WERI-Rb-1 (cell line): ENCODE results near the gene ZNF511.

ENCODE experiments used
- DNase-seq: peaks from one replicate; pipeline ENCODE4 v3.0.0-alpha.2; 2020
- H3K27ac ChIP-seq: fragments of 250-450 bp; sonication (Bioruptor Pico); 2 replicates; pipeline ENCODE4 v1.5.1; 2020; ENCODE audit warnings: mild to moderate bottlenecking, moderate library complexity
- H3K27me3 ChIP-seq: fragments of 250-450 bp; sonication (Bioruptor Pico); 2 replicates; pipeline ENCODE4 v1.5.1; 2021; ENCODE audit warnings: mild to moderate bottlenecking, low read depth, moderate library complexity; ENCODE audit not compliant: insufficient read depth, severe bottlenecking
- H3K36me3 ChIP-seq: fragments of 250-450 bp; sonication (Bioruptor Pico); 2 replicates; pipeline ENCODE4 v1.5.1; 2020; ENCODE audit warnings: mild to moderate bottlenecking, moderate library complexity
- H3K4me3 ChIP-seq: 2 replicates; pipeline ENCODE4 v1.5.1; 2011; ENCODE audit warnings: low read depth, mild to moderate bottlenecking, control low read depth, low read length
- H3K9me3 ChIP-seq: fragments of 250-450 bp; sonication (Bioruptor Pico); 2 replicates; pipeline ENCODE4 v1.5.1; 2021; ENCODE audit warnings: mild to moderate bottlenecking, moderate library complexity; ENCODE audit not compliant: severe bottlenecking
- CTCF ChIP-seq: IDR thresholded peaks from 2 replicates; pipeline ENCODE4 v1.5.1; 2011; ENCODE audit warnings: low read depth, mild to moderate bottlenecking, control low read depth, inconsistent platforms, low read length

The ZNF511 gene

DNA sequence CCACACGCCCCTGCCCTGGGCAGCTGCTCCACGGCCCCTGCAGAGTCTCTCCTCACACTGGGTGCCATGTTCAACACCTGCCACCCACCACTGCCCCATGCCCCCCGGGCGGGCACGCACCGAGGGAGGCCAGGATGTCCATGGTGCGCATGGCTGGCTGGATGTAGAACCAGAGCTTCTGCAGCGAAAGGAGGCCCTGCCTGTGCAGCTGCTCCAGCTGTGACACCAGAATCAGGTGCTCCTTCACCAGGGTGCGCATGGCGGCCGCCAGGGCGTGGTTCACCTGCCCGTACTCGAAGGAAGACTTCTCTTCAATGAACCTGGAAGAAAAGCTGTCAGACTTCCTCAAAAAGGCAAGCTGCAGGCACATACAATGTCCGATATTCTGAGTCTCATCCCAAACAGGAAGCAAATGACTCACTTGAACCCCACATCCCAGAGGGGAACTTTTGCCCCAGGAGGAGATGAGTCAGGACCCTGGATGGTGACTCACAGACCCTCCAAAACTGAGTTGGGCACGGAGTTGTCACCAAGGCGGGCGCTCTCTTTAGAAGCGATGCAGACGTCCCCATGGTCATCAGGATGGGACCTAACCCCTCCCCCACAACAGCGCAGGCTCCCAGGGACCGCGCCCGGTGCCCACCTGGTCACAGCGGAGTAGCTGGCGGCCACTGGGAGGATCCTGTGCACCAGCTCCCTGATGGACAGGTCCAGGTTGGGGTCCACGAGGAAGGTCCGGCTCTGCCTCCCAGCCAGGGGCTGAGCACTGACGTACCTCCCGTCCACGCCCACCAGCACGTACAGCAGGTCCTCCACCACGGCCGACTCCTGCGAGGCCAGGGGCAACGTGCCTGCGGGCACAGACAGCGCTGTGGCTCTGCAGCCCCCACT is 15.6 kb upstream of the ZNF511 start:
- no peak for TF ChIP-seq CTCF
- Histone ChIP-seq H3K36me3 (peaks cover 56% of the 10 kb centered on the region), H3K9me3 (no peaks in the 10 kb centered on the region), H3K27me3 (no peaks in the 10 kb centered on the region), H3K27ac (no peak overlapping the region), H3K4me3 (no peak overlapping the region)
- DNase-seq = no peak

GRCh38 chr10:133293810-133294119 is 14.9 kb upstream of the ZNF511 start:
- Histone ChIP-seq H3K27ac (no peak overlapping the region), H3K4me3 (no peak overlapping the region), H3K9me3 (no peaks in the 10 kb centered on the region), H3K27me3 (no peaks in the 10 kb centered on the region), H3K36me3 (peaks cover 58% of the 10 kb centered on the region)
- TF ChIP-seq CTCF = no peak
- DNase-seq = no peak

DNA sequence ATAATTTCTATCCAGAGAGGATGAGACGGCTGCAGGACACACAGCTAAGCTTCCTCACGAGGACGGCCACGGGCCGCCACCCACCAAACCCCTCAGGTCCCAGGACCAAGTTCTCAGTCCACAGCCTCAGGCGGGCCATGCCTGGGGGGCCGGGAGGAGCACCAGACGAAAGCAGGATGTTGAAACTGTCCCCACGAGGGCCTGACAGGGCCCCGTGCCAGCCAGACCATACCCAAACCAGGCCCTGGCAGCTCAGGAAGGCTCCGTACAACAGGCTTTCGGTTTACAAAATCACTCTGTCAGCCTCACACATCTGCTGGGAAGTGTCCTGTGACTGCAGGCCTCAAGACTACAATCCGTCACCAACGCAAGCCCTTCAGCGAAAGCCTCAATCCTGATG is 14.5 kb upstream of the ZNF511 start:
- H3K27me3 ChIP-seq = no peaks in the 10 kb centered on the region
- peaks cover 56% of the 10 kb centered on the region for H3K36me3 ChIP-seq
- no peak for TF ChIP-seq CTCF
- H3K27ac ChIP-seq = no peak overlapping the region
- H3K4me3 ChIP-seq = no peak overlapping the region
- no peaks in the 10 kb centered on the region for H3K9me3 ChIP-seq
- DNase-seq = no peak

- Histone ChIP-seq H3K4me3 (no peak overlapping the region), H3K36me3 (peaks cover 67% of the 10 kb centered on the region), H3K9me3 (no peaks in the 10 kb centered on the region), H3K27me3 (no peaks in the 10 kb centered on the region), H3K27ac (no peak overlapping the region)
- no peak for TF ChIP-seq CTCF
- no peak for DNase-seq
Observed at GRCh38 chr10:133295426-133296320, 13.0 kb upstream of the ZNF511 start.

GRCh38 chr10:133297504-133297903 is 11.2 kb upstream of the ZNF511 start:
- H3K9me3 ChIP-seq = no peaks in the 10 kb centered on the region
- no peak overlapping the region for H3K27ac ChIP-seq
- H3K4me3 ChIP-seq = no peak overlapping the region
- H3K27me3 ChIP-seq = no peaks in the 10 kb centered on the region
- DNase-seq = no peak
- peaks cover 70% of the 10 kb centered on the region for H3K36me3 ChIP-seq
- TF ChIP-seq CTCF = no peak
